CD14-positive monocyte (primary cell): ENCODE results near the gene SUSD4. TPM values are rescaled to one million over a fixed set of nuclear protein-coding genes. Genes with fewer than 3 reads are reported as not detected.

Experiments used
- DNase-seq, 3 donors: peaks; one replicate each; pipeline ENCODE4 v3.0.0-alpha.2; 2011 to 2022
- H2AFZ ChIP-seq: 2 replicates; pipeline ENCODE4 v1.6.0; 2012; ENCODE audit warnings: mild to moderate bottlenecking, low read depth, low read length, inconsistent platforms; ENCODE audit not compliant: insufficient read depth, poor library complexity, severe bottlenecking
- H3K27ac ChIP-seq, 2 donors: 1 replicate in 1 of 2; 2 replicates in 1 of 2; pipeline ENCODE4 v1.5.1; 2012 to 2013; ENCODE audit warnings: low read length in 2 of 2, control low read depth in 1 of 2, inconsistent platforms in 1 of 2, low read depth in 1 of 2, mild to moderate bottlenecking in 1 of 2
- H3K27me3 ChIP-seq, 2 donors: one replicate each; pipeline versions ENCODE4 v1.6.0 to v1.6.1; 2011 to 2013; ENCODE audit warnings: low read length in 2 of 2; ENCODE audit not compliant: control insufficient read depth in 2 of 2, insufficient read depth in 2 of 2
- H3K36me3 ChIP-seq, 2 donors: replicated peaks in 1 of 2; 1 replicate in 1 of 2; 2 replicates in 1 of 2; pipeline versions ENCODE4 v1.5.1 to v1.6.1; 2012 to 2013; ENCODE audit warnings: low read length in 2 of 2, control low read depth in 1 of 2, inconsistent platforms in 1 of 2, mild to moderate bottlenecking in 1 of 2; ENCODE audit not compliant: insufficient read depth in 2 of 2, control insufficient read depth in 1 of 2
- H3K4me1 ChIP-seq, 2 donors: 1 replicate in 1 of 2; 2 replicates in 1 of 2; pipeline versions ENCODE4 v1.5.1 to v1.6.1; 2012 to 2013; ENCODE audit warnings: low read length in 2 of 2, control low read depth in 1 of 2, inconsistent platforms in 1 of 2, mild to moderate bottlenecking in 1 of 2, moderate library complexity in 1 of 2; ENCODE audit not compliant: insufficient read depth in 2 of 2, control insufficient read depth in 1 of 2
- H3K4me2 ChIP-seq: replicated peaks from 2 replicates; pipeline ENCODE3; 2012; ENCODE audit warnings: low read length, moderate library complexity, mild to moderate bottlenecking; ENCODE audit not compliant: poor library complexity, severe bottlenecking; ENCODE audit errors: extremely low read depth
- H3K4me3 ChIP-seq, 3 experiments: fragments of 200-600 bp in 1 of 3; sonication (generic) in 1 of 3; replicated peaks in 1 of 3; 1 replicate in 2 of 3; 2 replicates in 1 of 3; pipeline ENCODE4 v1.5.1; 2011 to 2013; ENCODE audit warnings: low read length in 3 of 3, mild to moderate bottlenecking in 3 of 3, control low read depth in 2 of 3, low read depth in 2 of 3, inconsistent platforms in 1 of 3, moderate library complexity in 1 of 3
- H3K79me2 ChIP-seq: 2 replicates; pipeline ENCODE4 v1.6.0; 2012; ENCODE audit warnings: mild to moderate bottlenecking, control low read depth, inconsistent platforms, low read length, moderate library complexity; ENCODE audit not compliant: insufficient read depth
- H3K9ac ChIP-seq: 2 replicates; pipeline ENCODE4 v1.6.0; 2017; ENCODE audit warnings: low read length, mild to moderate bottlenecking; ENCODE audit not compliant: insufficient read depth, poor library complexity, severe bottlenecking
- H3K9me3 ChIP-seq, 2 donors: replicated peaks in 1 of 2; 1 replicate in 1 of 2; 2 replicates in 1 of 2; pipeline versions ENCODE4 v1.5.1 to v1.6.1; 2012 to 2013; ENCODE audit warnings: low read length in 2 of 2, control low read depth in 1 of 2; ENCODE audit not compliant: control insufficient read depth in 1 of 2, insufficient read depth in 1 of 2
- H4K20me1 ChIP-seq: 2 replicates; pipeline ENCODE4 v1.6.0; 2012; ENCODE audit warnings: mild to moderate bottlenecking, low read length, control low read depth, moderate library complexity; ENCODE audit not compliant: insufficient read depth
- H3K27ac Mint-ChIP-seq, 7 donors: one replicate each; pipeline ENCODE4 v1.8.0; 2020; ENCODE audit warnings: mild to moderate bottlenecking in 7 of 7, mixed read lengths in 7 of 7, moderate library complexity in 6 of 7, inconsistent platforms in 2 of 7
- H3K27me3 Mint-ChIP-seq, 3 donors: one replicate each; pipeline ENCODE4 v1.8.0; 2021 to 2022; ENCODE audit warnings: low read depth in 3 of 3, mild to moderate bottlenecking in 3 of 3, mixed read lengths in 3 of 3, moderate library complexity in 3 of 3, inconsistent platforms in 1 of 3
- H3K36me3 Mint-ChIP-seq, 2 donors: one replicate each; pipeline ENCODE4 v1.8.0; 2020; ENCODE audit warnings: mixed read lengths in 2 of 2, inconsistent platforms in 1 of 2, mild to moderate bottlenecking in 1 of 2
- H3K4me1 Mint-ChIP-seq: one replicate; pipeline ENCODE4 v1.8.0; 2020; ENCODE audit warnings: mild to moderate bottlenecking, mixed read lengths
- H3K4me3 Mint-ChIP-seq, 2 donors: one replicate each; pipeline ENCODE4 v1.8.0; 2020; ENCODE audit warnings: mild to moderate bottlenecking in 2 of 2, mixed read lengths in 2 of 2, moderate library complexity in 1 of 2
- H3K9me3 Mint-ChIP-seq, 7 donors: one replicate each; pipeline ENCODE4 v1.8.0; 2020 to 2022; ENCODE audit warnings: mixed read lengths in 7 of 7, mild to moderate bottlenecking in 6 of 7, moderate library complexity in 6 of 7, inconsistent platforms in 2 of 7
- CTCF ChIP-seq: fragments of 200-600 bp; IDR thresholded peaks from one replicate; pipeline ENCODE4 v1.8.0; 2022; ENCODE audit warnings: antibody characterized with exemption, mild to moderate bottlenecking
- WGBS: methylation state at CpG from one replicate; pipeline ENCODE4 v1.1.5; 2013; ENCODE audit warnings: missing lambda C conversion rate; ENCODE audit not compliant: insufficient coverage; 5-methylcytosine and 5-hydroxymethylcytosine counted together
- intact Hi-C, 2 donors: fragments of 100-400 bp; cut with micrococcal nuclease; formaldehyde crosslinking; loops; one replicate each; pipeline versions ENCODE4 v1.15.0 to v1.15.1; 2023
- polyA plus RNA-seq, 3 donors: library from polyadenylated mRNA; depleted of rRNA in 1 of 3; unstranded in 2 of 3; stranded (reverse) in 1 of 3; fragments of 300-500 nt in 2 of 3; fragments of >200 nt in 1 of 3; fragmentation: Illumina TruSeq in 2 of 3; gene quantifications; 1 replicate in 2 of 3; 2 replicates in 1 of 3; pipeline ENCODE4 v1.2.3, GENCODE V29; 2012 to 2021

The SUSD4 gene
- polyA plus RNA-seq, 3 donors, result 0.34 to 0.92 (median 0.50) TPM

- no peak overlapping the region for H3K4me2 ChIP-seq
- H3K9me3 ChIP-seq, result no peaks in the 10 kb centered on the region
- intact Hi-C loops, result no loop called here
- no peaks in the 10 kb centered on the region for H4K20me1 ChIP-seq
- Mint-ChIP-seq H3K4me1 (peaks cover 3% of the 10 kb centered on the region), H3K27me3 (peaks cover 0 to 7% (median 3%) of the 10 kb centered on the region in 3 donors), H3K36me3 (no peaks in the 10 kb centered on the region), H3K9me3 (peaks cover 0 to 3% (median 0%) of the 10 kb centered on the region in 7 donors), H3K27ac (no peak overlapping the region), H3K4me3 (no peak overlapping the region)
- 88% methylated on average over 4 of the region's 5 CpGs for WGBS
- H3K36me3 ChIP-seq, result no peaks in the 10 kb centered on the region
- no peak overlapping the region for H3K27ac ChIP-seq
- no peaks in the 10 kb centered on the region for H3K79me2 ChIP-seq
- TF ChIP-seq CTCF, result no peak
- no peaks in the 10 kb centered on the region for H3K4me1 ChIP-seq
- H3K9ac ChIP-seq, result no peak overlapping the region
- DNase-seq, result no peak
- no peaks in the 10 kb centered on the region for H3K27me3 ChIP-seq
- H3K4me3 ChIP-seq, result no peak overlapping the region
- no peak overlapping the region for H2AFZ ChIP-seq
Measured at GRCh38 chr1:223270155-223270554, 93.8 kb downstream of the SUSD4 start.

GRCh38 chr1:223269006-223269405 lies 95.0 kb downstream of the SUSD4 start:
- peaks cover 0 to 2% of the 10 kb centered on the region in 2 donors for H3K27me3 ChIP-seq
- H3K4me2 ChIP-seq, result no peak overlapping the region
- H3K9me3 ChIP-seq, result no peaks in the 10 kb centered on the region
- no peaks in the 10 kb centered on the region for H3K36me3 ChIP-seq
- H3K4me3 Mint-ChIP-seq, result no peak overlapping the region
- no peaks in the 10 kb centered on the region for H4K20me1 ChIP-seq
- no peak for DNase-seq
- H3K9ac ChIP-seq, result no peak overlapping the region
- no peak overlapping the region for H3K27ac Mint-ChIP-seq
- H3K9me3 Mint-ChIP-seq, result peaks cover 0 to 3% (median 0%) of the 10 kb centered on the region in 7 donors
- no peak overlapping the region for H2AFZ ChIP-seq
- H3K27me3 Mint-ChIP-seq, result peaks cover 0 to 9% (median 3%) of the 10 kb centered on the region in 3 donors
- H3K4me3 ChIP-seq, result no peak overlapping the region
- H3K4me1 ChIP-seq, result no peaks in the 10 kb centered on the region
- H3K27ac ChIP-seq, result no peak overlapping the region
- intact Hi-C loops, result no loop called here
- H3K79me2 ChIP-seq, result no peaks in the 10 kb centered on the region
- TF ChIP-seq CTCF, result no peak
- peaks cover 3% of the 10 kb centered on the region for H3K4me1 Mint-ChIP-seq
- no CpG with 5 or more reads among the region's 4 CpGs for WGBS
- no peaks in the 10 kb centered on the region for H3K36me3 Mint-ChIP-seq
